Left ventricle myocardium superior (tissue), 1 donor: ENCODE results near the gene LPCAT2. TPM values are rescaled to one million over a fixed set of nuclear protein-coding genes. Genes with fewer than 3 reads are reported as not detected.

ENCODE experiments used
- ATAC-seq: fragments of 200-7000 bp; cut with Tn5 transposase; one replicate; pipeline ENCODE4 v1.9.1; 2020; ENCODE audit warnings: mild to moderate bottlenecking, moderate library complexity
- DNase-seq: peaks from one replicate; pipeline ENCODE4 v3.0.0-alpha.2; 2020
- intact Hi-C: fragments of 100-400 bp; cut with micrococcal nuclease; formaldehyde crosslinking; loops from one replicate; pipeline ENCODE4 v1.11.0; 2022
- total RNA-seq: library from RNA; stranded (reverse); fragmentation: NEBNext Ultra II Directional; extraction: Animal tissue kit (Norgen Biotek cat#: 25700); gene quantifications from one replicate; pipeline ENCODE4 v1.2.1, GENCODE V29; 2021
- donor health status: DM: no; HTN: yes; CAD: no; lungs with severe emphysema.

Gene LPCAT2
- total RNA-seq, 1 donor from 2014 or later = 8.3 TPM

DNA sequence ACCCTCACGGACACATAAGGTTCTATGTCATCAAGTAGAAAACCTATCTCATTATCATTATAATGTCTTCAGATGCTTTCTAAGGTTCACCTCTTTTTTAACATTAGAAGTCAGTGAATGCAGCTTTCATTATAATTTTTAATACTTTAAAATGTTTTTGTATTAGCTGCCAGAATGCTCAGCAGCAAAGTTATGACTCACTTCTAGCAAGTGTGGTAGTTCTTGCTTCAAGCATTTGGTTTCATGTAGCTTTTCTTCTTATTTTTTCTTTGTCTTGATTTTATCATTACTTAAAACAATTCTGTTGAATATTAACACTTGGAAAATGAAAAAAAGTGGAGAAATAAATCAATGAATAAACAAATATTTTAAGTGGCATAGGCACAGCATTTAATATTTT lies 23.4 kb downstream of the LPCAT2 start:
- DNase-seq (no peak), ATAC-seq (no peak)
- intact Hi-C loops = no loop called here

DNA sequence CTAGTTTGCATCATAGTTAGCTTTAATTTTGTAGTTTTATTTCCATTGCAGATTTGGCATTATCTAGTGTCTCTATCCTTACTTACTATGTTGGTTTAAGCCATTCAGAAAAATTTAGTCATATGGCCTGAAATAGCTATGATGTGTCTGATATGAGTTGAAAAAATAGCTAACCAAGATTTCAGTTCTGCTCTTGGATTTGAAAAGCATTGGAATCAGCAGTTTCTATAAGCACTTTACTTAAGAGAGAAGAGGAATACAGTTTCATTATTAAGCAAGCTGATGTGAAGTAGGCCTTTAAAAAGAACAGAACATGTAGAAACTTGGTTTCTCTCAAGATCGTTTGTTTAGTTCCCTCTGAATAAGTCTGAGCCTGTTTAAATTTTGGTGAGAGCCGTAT lies 25.9 kb downstream of the LPCAT2 start:
- DNase-seq = no peak
- intact Hi-C loops = no loop called here
- peak; percentile 19 for ATAC-seq

DNA sequence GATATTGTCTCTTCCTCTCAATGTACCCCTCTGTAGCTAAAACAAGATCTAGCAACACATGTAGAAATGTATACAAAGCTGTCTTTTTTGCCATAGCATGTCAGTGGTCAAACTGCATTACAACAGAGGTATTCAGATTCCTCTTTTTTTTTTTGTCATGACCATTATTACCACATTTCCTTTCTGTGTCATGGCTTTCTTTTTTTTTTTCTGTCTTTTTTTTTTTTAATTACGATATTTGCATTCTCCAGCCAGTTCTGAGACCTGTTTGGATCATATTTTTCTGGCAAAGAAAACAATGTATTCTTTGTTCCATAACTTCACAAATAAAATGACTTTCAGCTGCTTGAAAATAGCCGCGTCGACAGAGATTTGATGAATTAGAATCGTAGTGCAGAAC lies 30.2 kb downstream of the LPCAT2 start:
- ATAC-seq = peak; percentile 67
- intact Hi-C loops = no loop called here
- no peak for DNase-seq

DNA sequence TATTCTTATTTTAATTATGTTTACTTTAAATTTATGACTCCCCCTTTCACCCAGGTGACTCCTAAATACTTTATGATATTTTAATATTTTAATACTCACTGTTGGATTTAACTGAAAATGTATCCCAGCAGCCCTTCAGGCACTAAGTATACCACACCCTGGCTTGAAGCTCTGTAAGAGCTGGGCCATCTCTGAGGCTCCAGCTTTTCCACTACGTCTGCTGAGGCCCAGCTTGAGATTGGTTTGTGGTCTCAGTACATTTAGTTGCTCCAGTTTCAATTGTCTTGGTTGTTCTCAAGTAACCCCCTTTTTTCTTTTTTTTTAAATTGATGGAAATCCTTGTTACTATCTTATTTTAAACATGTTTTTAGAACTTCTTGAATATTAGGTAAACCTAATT lies 30.6 kb downstream of the LPCAT2 start:
- peak; percentile 77 for ATAC-seq
- intact Hi-C loops = no loop called here
- no peak for DNase-seq

DNA sequence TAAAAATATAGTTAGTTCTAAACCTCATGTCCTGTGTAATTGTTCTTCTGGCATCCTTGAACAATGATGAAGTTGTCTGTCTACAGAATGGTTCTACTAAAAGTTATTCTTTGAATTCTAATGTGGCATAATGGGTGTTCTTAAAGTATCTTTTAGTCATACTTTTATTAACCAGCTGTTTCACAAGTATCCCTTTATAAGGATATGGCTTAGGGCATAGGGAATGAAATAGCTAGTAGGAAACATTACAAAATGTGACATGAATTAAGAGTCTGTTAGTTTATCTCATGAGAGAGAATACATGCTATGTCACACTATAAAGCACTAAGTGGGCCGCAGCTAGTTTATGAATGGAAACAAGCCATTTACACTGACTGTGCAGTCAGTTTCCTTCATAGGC lies 31.3 kb downstream of the LPCAT2 start:
- ATAC-seq (no peak), DNase-seq (no peak)
- intact Hi-C loops = no loop called here

DNA sequence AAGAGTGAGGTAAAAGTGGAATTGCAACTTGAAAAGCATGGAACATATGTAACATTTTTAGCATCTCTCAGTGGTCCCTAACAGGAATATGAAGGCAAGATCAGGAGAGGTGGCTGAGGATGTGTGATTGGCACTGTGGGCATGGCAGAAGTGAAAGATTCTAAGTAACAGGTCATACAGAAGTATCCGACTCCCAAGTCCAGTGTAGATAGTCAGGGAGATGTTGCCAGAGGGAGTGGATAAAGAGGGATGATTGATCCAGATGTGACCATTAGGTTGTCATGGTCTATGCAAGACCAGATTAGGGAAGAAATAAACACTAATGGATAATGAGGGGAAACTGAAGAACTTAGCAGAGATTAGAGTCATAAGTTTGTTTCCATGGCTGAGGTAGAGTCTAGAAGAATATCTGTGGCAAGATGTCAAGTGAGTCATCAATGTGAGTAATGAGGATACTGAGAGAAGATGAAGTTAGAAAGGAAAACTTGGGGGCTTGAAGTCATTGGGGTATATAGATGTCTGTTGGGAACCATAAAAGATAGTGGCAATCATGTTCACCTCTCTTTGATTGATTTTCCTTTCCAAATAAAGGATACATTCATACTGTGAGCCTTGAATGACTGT lies 33.7 kb downstream of the LPCAT2 start:
- DNase-seq (no peak), ATAC-seq (peak; percentile 57)
- intact Hi-C loops = no loop called here

DNA sequence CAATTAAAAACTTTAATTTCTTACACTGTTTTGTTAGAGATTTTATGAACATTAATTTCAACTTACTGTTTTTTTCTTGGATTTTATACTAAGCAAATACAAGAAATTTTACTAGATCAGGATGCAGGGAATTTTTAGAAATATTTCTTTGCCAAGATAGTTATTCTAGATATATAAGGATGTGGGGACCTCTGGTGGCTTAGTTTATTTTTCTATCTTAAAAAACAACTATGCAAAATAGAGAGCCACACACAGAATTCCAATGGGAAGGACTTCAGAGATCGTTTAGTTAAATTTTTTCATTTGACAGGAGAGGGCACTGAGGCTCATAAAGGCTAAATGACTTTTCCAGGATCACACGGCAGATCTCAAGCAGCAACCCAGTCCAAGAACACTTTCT lies 34.6 kb downstream of the LPCAT2 start:
- ATAC-seq = peak; percentile 54
- intact Hi-C loops = no loop called here
- no peak for DNase-seq

DNA sequence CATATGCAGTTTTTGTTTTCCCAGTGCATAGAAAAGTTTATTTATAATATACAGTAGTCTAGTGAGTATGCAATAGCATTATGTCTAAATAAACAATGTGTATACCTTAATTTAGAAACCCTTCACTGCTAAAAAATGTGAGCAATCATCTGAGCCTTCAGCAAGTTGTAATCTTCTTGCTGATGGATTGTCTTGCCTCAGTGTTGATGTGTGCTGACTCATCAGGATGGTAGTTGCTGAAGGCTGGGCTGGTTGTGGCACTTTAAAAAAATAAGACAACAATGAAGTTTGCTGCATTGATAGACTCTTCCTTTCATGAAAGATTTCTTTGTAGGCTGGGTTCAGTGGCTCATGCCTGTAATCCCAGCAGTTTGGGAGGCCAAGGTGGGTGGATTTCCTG lies 43.7 kb downstream of the LPCAT2 start:
- DNase-seq (no peak), ATAC-seq (no peak)
- intact Hi-C loops = no loop called here

DNA sequence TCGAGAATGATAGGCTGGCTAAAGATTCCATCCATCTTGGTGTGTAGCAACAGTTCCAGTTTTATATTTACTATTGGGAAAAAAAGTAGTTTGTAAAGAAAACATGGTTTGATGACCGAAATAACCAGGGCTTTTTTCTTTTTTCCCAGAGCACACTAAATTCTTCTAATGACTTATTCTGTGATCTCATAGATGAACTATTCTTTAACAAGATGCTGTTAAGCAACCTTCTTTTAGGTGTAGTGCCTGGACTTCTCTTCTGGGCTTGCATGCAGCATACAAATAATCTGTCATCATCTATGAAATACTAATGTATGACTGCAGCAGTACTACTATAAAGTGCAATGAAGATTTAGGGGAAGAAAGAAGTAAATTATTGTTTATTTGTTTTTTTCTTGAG lies 46.6 kb downstream of the LPCAT2 start:
- DNase-seq (no peak), ATAC-seq (no peak)
- intact Hi-C loops = no loop called here

DNA sequence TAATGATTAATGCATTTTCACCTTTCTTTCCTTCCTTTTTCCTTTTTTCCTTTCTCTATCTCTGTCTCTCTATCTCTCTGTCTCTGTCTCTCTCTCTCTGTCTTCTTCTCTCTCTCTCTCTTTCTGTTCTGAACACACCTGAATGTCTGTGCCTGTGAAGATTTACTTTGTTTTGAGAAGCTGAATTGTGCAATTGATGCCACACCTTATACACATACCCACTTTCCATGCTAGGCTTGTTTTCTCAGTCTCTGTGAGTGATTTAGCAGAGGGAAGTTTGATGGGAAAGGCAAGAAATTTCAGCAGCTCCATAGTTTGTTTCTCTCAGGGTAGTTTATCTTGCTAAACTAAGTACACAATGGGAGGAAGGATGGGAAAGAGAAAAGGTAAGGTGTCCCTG lies 48.3 kb downstream of the LPCAT2 start:
- ATAC-seq = no peak
- intact Hi-C loops = no loop called here
- DNase-seq = no peak

DNA sequence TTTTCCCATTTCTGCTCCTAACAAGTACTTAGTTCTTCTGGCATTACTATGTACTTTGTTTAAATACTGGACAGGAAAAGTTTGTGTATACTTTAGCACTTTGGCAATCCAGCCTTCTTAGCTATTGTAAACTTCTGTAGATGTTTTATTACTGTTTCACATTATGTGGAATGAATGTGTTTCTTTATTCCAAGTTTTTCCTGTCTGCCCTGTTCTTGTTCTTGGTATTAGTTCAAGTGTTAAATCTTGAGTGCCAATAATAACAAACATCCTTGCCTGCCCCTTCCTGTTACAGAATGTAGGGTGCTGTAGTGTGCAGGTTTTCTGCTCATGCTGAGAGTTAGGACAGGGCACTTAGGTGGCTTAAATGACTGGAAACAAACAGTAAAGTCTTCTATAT lies 50.4 kb downstream of the LPCAT2 start:
- intact Hi-C loops = no loop called here
- no peak for DNase-seq
- ATAC-seq = peak; percentile 72

DNA sequence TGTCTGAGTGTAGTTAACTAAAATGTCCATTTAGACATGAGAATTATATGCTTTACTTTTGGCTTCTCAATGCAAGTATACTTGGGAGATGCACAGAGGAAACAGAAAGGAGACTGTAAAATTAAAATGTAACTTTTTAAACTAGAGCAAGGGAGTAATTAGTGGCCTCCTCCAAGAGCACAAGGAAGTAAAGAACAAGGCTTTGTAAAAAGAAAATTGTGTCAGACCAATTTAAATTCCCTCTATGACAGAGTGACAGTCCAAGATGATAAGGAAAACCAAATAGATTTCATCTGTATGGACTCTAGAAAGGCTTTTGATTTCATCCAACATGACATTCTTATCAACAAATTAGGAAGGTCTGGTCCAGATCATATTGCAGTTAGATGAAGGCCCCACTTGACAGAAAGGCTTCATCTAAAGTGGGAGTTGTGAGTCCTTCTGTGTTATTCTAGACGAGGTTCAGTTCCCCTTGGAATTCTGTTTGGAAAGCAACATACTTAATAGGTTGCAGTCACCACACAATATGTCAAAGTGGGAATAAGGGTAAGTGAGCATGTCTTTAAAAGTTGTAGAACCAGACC lies 51.2 kb downstream of the LPCAT2 start:
- ATAC-seq (no peak), DNase-seq (no peak)
- intact Hi-C loops = no loop called here

DNA sequence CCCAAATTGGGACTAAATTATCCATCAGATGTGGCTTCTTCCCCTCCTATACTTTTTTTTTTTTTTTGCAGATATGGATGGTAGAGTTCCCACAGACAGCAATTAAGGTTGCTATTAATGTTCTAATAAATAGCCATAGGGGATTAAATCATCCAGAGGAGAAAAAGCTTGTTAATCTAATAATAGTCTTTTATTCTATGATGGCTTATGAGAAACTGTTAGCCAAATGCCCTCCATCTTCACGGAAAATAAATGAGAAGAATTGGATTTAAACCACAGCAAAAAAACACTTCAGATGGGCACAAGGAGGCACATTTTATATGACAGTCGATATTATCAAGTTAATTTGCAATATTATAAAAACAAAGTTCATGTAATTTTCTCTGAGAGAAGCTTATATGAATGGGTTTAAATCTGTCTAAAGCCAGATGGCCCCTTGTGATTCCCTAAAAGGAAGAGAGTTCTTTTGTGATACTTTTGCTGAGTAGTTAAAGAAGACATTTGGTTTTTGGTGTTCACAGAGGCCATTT lies 52.5 kb downstream of the LPCAT2 start:
- intact Hi-C loops = no loop called here
- no peak for DNase-seq
- no peak for ATAC-seq

DNA sequence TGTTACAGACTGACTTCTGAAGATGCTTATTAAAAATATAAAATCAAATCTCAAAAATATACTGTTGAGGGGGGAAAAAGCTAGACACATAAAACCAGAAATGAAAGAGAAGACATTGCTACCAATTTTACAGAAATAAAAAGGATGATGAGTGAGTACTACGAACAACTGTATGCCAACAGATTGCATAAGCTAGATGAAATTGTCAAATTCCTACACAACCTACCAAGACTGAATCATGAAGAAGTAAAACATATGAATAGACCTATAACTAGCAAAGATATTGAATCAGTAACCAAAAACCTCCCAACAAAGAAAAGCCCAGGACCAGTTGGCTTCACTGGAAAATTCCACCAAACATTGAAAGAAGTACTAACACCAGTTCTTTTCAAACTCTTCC lies 54.1 kb downstream of the LPCAT2 start:
- no peak for ATAC-seq
- no peak for DNase-seq
- intact Hi-C loops = no loop called here

DNA sequence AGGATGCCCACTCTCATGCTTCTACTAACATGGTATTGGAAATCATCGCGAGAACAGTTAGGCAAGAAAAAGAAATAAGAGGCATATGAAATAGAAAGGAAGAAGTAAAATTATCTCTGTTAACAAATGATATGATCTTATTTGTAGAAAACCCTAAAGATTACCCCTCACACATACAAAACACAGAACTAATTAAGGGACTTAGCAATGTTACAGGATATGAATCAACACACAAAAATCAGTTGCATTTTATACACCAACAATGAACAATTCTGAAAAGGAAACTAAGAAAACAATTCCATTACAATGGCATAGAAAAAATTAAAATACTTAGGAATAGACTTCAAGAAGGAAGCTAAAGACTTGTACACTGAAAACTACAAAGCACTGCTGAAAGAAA lies 54.9 kb downstream of the LPCAT2 start:
- ATAC-seq (no peak), DNase-seq (no peak)
- intact Hi-C loops = no loop called here

DNA sequence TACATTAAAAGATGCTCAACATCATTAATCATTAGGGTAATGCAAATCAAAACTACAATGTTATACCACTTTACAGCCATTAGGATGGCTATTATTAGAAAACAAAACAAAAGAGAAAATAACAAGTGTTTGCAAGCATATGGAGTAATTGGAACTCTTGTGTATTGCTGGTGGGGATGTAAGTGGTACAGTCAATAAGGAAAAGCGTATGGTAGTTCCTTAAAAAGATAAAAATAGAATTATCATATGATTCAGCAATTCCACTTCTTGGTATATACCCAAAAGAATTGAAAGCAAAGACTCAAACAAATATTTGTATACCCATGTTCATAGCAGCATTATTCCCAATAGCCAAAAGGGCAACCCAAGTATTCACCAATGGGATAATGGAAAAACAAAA lies 56.2 kb downstream of the LPCAT2 start:
- intact Hi-C loops = no loop called here
- no peak for DNase-seq
- no peak for ATAC-seq

DNA sequence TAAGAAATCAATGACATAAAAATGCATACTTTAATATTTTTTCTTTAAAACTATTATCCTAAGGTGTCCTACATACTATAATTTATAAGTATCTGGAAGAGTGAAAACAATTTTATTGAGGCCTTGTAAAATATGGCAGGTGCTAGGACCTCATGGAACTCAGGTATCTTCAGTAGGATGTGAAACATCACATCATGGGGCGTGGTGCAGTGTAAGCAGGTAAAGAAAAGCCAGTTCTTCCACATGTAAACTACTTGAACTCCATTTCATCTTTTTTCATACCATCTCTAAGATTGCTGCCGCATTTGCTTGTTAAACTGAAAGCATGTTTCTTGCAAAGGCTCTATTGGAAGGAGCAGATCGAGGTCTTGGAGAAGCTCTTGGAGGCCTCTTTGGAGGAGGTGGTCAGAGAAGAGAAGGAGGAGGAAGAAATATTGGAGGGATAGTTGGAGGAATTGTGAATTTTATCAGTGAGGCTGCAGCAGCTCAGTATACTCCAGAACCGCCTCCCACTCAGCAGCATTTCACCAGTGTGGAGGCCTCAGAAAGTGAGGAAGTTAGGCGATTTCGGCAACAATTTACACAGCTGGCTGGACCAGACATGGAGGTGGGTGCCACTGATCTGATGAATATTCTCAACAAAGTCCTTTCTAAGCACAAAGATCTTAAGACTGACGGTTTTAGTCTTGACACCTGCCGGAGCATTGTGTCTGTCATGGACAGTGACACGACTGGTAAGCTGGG lies 57.7 kb downstream of the LPCAT2 start, which contains the start of gene CAPNS2:
CAPNS2 (plus strand) TSS at position 253 of the 744 bp plus-strand sequence; CDS start at position 326, 73 bp downstream.
- no peak for DNase-seq
- ATAC-seq = no peak
- intact Hi-C loops = no loop called here

DNA sequence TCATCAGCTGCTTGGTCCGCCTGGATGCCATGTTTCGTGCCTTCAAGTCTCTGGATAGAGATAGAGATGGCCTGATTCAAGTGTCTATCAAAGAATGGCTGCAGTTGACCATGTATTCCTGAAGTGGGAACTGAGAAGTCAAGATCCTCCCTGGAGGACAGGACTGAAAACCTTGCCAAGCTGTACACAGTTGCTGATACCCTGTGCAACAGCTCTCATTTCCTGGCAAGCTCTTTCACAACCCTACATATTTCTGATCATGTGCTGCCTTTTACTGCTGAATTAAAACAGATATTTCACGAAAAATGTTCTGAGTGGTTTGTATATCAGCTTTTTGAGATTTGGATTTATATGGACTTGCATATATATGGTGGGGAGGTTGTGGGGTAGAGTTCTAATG lies 58.5 kb downstream of the LPCAT2 start:
- DNase-seq = no peak
- peak; percentile 88 for ATAC-seq

DNA sequence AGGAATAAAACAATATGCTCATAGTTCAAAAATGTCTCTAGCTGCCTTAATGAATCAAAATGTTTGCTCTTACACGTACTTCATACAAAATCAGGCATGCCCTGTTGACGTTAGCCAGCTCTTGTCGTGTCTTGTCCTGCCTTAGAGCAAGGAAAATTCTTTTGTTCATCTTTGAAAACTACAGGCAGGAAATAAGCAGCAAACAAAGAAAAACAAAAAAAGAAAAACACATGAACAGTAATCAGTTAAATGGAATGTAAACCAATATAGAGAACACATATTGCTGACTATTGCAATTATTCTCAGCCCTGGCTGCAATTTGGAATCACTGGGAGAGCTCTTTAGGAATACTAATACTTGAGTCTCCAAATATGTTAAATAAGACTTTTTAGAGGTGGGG lies 59.3 kb downstream of the LPCAT2 start:
- intact Hi-C loops = no loop called here

More for the DNA sequence above, 58.5 kb downstream of the LPCAT2 start:
- intact Hi-C loops = no loop called here

DNA sequence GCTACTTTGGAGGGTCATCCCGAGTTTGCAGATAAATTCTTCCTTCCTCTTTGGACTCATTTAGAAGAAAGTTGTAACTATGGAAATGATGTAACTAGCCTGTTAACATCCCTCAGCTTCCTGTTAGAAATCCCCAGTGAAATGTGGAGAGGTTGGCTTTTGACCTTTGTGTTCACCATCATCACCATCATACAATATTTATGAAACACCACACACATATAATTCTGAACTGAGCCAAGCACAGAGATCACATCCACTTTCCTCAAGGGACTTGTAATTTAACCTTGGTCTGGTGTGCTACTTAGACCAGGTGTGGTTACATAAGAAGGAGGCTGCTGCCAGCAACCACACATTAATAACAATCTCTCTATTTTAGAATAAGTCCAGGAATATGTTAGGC lies 60.2 kb downstream of the LPCAT2 start:
- intact Hi-C loops = no loop called here
- no peak for DNase-seq
- ATAC-seq = peak; percentile 53

More for the DNA sequence above, 59.3 kb downstream of the LPCAT2 start:
- no peak for DNase-seq
- no peak for ATAC-seq
